H9 (cell line): ENCODE data around the gene GALNT17. TPM values are rescaled to one million over a fixed set of nuclear protein-coding genes. Genes with fewer than 3 reads are reported as not detected.

Source experiments
- DNase-seq: peaks from one replicate; pipeline ENCODE4 v3.0.0-alpha.2; 2017
- H2AFZ ChIP-seq: one replicate; pipeline ENCODE4 v1.6.1; 2013; ENCODE audit warnings: mild to moderate bottlenecking, low read length, control low read depth, moderate library complexity
- H2AK5ac ChIP-seq: 2 replicates; pipeline ENCODE4 v1.6.1; 2013; ENCODE audit warnings: low read length, control low read depth, mixed read lengths; ENCODE audit not compliant: insufficient read length
- H2BK120ac ChIP-seq: one replicate; pipeline ENCODE4 v1.6.1; 2013; ENCODE audit warnings: low read depth, mild to moderate bottlenecking, low read length, control low read depth, inconsistent platforms; ENCODE audit not compliant: poor library complexity, severe bottlenecking
- H2BK12ac ChIP-seq: 2 replicates; pipeline ENCODE4 v1.6.1; 2013; ENCODE audit warnings: low read length, control low read depth, mixed read lengths, low read depth; ENCODE audit not compliant: insufficient read length
- H2BK15ac ChIP-seq: 2 replicates; pipeline ENCODE4 v1.6.1; 2013; ENCODE audit warnings: low read depth, low read length, control low read depth
- H2BK20ac ChIP-seq: one replicate; pipeline ENCODE4 v1.6.1; 2013; ENCODE audit warnings: low read depth, mild to moderate bottlenecking, low read length, control low read depth, inconsistent platforms; ENCODE audit not compliant: poor library complexity, severe bottlenecking
- H2BK5ac ChIP-seq: 2 replicates; pipeline ENCODE4 v1.6.1; 2013; ENCODE audit warnings: low read length, control low read depth, mixed read lengths; ENCODE audit not compliant: insufficient read length
- H3K14ac ChIP-seq: 2 replicates; pipeline ENCODE4 v1.6.1; 2013; ENCODE audit warnings: low read length, control low read depth; ENCODE audit not compliant: insufficient read depth
- H3K18ac ChIP-seq: 2 replicates; pipeline ENCODE4 v1.6.1; 2013; ENCODE audit warnings: low read depth, mild to moderate bottlenecking, mixed read lengths, low read length, control low read depth; ENCODE audit not compliant: insufficient read length
- H3K23ac ChIP-seq: 2 replicates; pipeline ENCODE4 v1.6.1; 2013; ENCODE audit warnings: low read length, control low read depth, mixed read lengths, low read depth; ENCODE audit not compliant: insufficient read length
- H3K23me2 ChIP-seq: 2 replicates; pipeline ENCODE4 v1.6.1; 2013; ENCODE audit warnings: low read depth, mild to moderate bottlenecking, mixed read lengths, low read length, control low read depth; ENCODE audit not compliant: insufficient read length, poor library complexity, severe bottlenecking
- H3K27ac ChIP-seq: 2 replicates; pipeline ENCODE4 v1.5.1; 2013; ENCODE audit warnings: low read length, control low read depth, mixed read lengths, low read depth; ENCODE audit not compliant: insufficient read length
- H3K27me3 ChIP-seq: 2 replicates; pipeline ENCODE4 v1.6.1; 2013; ENCODE audit warnings: low read length, control low read depth, inconsistent platforms; ENCODE audit not compliant: insufficient read depth
- H3K4ac ChIP-seq: 2 replicates; pipeline ENCODE4 v1.6.1; 2013; ENCODE audit warnings: low read depth, mild to moderate bottlenecking, control low read depth, inconsistent platforms, low read length, moderate library complexity
- H3K4me1 ChIP-seq: 2 replicates; pipeline ENCODE4 v1.6.1; 2013; ENCODE audit warnings: low read length, control low read depth, inconsistent platforms; ENCODE audit not compliant: insufficient read depth
- H3K4me2 ChIP-seq: 2 replicates; pipeline ENCODE4 v1.6.1; 2013; ENCODE audit warnings: low read length, control low read depth, mixed read lengths; ENCODE audit not compliant: insufficient read length, insufficient read depth
- H3K56ac ChIP-seq: 2 replicates; pipeline ENCODE4 v1.6.1; 2013; ENCODE audit warnings: low read depth, mild to moderate bottlenecking, mixed read lengths, low read length, control low read depth; ENCODE audit not compliant: insufficient read length
- H3K79me1 ChIP-seq: 2 replicates; pipeline ENCODE4 v1.6.1; 2013; ENCODE audit warnings: low read depth, mild to moderate bottlenecking, moderate library complexity, low read length, control low read depth, inconsistent platforms; ENCODE audit not compliant: insufficient read depth, poor library complexity, severe bottlenecking
- H3K79me2 ChIP-seq: 2 replicates; pipeline ENCODE4 v1.6.1; 2013; ENCODE audit warnings: low read length, control low read depth, inconsistent platforms; ENCODE audit not compliant: insufficient read depth
- H3K9ac ChIP-seq: 2 replicates; pipeline ENCODE4 v1.6.1; 2013; ENCODE audit warnings: low read length, control low read depth, mixed read lengths; ENCODE audit not compliant: insufficient read length; ENCODE audit errors: extremely low read depth
- H3K9me3 ChIP-seq: one replicate; pipeline ENCODE4 v1.6.1; 2013; ENCODE audit warnings: low read depth, low read length, inconsistent platforms; ENCODE audit not compliant: control insufficient read depth
- H3T11ph ChIP-seq: one replicate; pipeline ENCODE4 v1.6.1; 2013; ENCODE audit warnings: mild to moderate bottlenecking, low read length, control low read depth, inconsistent platforms
- H4K20me1 ChIP-seq: one replicate; pipeline ENCODE4 v1.6.1; 2013; ENCODE audit not compliant: control insufficient read depth, insufficient read length, insufficient read depth
- H4K5ac ChIP-seq: 2 replicates; pipeline ENCODE4 v1.6.1; 2013; ENCODE audit warnings: low read depth, mild to moderate bottlenecking, mixed read lengths, low read length, control low read depth; ENCODE audit not compliant: insufficient read length
- H4K8ac ChIP-seq: replicated peaks from 2 replicates; pipeline ENCODE4 v1.6.1; 2013; ENCODE audit warnings: low read length, control low read depth, mixed read lengths, low read depth; ENCODE audit not compliant: insufficient read length
- H4K91ac ChIP-seq: 2 replicates; pipeline ENCODE4 v1.6.1; 2013; ENCODE audit warnings: low read depth, mild to moderate bottlenecking, moderate library complexity, mixed read lengths, low read length, control low read depth; ENCODE audit not compliant: insufficient read length
- H3K27ac Mint-ChIP-seq, 3 experiments: 2 replicates in 2 of 3; 3 replicates in 1 of 3; pipeline ENCODE4 v1.8.0; 2020 to 2021; ENCODE audit warnings: mixed read lengths in 3 of 3, mild to moderate bottlenecking in 1 of 3, moderate library complexity in 1 of 3
- H3K27me3 Mint-ChIP-seq: 2 replicates; pipeline ENCODE4 v1.8.0; 2021; ENCODE audit warnings: low read depth, mild to moderate bottlenecking, moderate library complexity, mixed read lengths
- H3K36me3 Mint-ChIP-seq, 3 experiments: 2 replicates in 2 of 3; 3 replicates in 1 of 3; pipeline ENCODE4 v1.8.0; 2020 to 2021; ENCODE audit warnings: low read depth in 3 of 3, mixed read lengths in 3 of 3; ENCODE audit not compliant: insufficient read depth in 1 of 3
- H3K4me1 Mint-ChIP-seq, 2 experiments: 2 replicates each; pipeline ENCODE4 v1.8.0; 2020; ENCODE audit warnings: mixed read lengths in 2 of 2
- H3K4me3 Mint-ChIP-seq, 2 experiments: 2 replicates in 1 of 2; 3 replicates in 1 of 2; pipeline ENCODE4 v1.8.0; 2020 to 2021; ENCODE audit warnings: mild to moderate bottlenecking in 2 of 2, mixed read lengths in 2 of 2, moderate library complexity in 1 of 2
- H3K9me3 Mint-ChIP-seq, 2 experiments: 2 replicates in 1 of 2; 3 replicates in 1 of 2; pipeline ENCODE4 v1.8.0; 2020; ENCODE audit warnings: mild to moderate bottlenecking in 2 of 2, mixed read lengths in 2 of 2, moderate library complexity in 1 of 2
- CTCF ChIP-seq: fragments of 200-600 bp; sonication (generic); conservative IDR thresholded peaks from 3 replicates; pipeline ENCODE4 v1.8.0; 2021; ENCODE audit warnings: antibody characterized with exemption, mild to moderate bottlenecking
- total RNA-seq: library from RNA; stranded (reverse); gene quantifications from 2 replicates; pipeline ENCODE4 v1.2.1, GENCODE V29; 2021

GALNT17 gene
- total RNA-seq, 1 experiment from 2014 or later: 43.2 TPM

GRCh38 chr7:71343039-71343438 is 211.1 kb downstream of the GALNT17 start:
- peaks cover 14% of the 10 kb centered on the region for H3K79me2 ChIP-seq
- no peak overlapping the region for H4K91ac ChIP-seq
- H3K27ac ChIP-seq: no peak overlapping the region
- H3K4ac ChIP-seq: no peak overlapping the region
- no peak overlapping the region for H4K8ac ChIP-seq
- H2BK12ac ChIP-seq: no peak overlapping the region
- H2BK20ac ChIP-seq: no peak overlapping the region
- H4K5ac ChIP-seq: no peak overlapping the region
- no peak overlapping the region for H2AK5ac ChIP-seq
- no peak overlapping the region for H2BK15ac ChIP-seq
- H3K27ac Mint-ChIP-seq: peak overlapping the region in 1 of 3 experiments; percentile 44; a peak in 1 of 7 replicates
- no peaks in the 10 kb centered on the region; the same call in 1 of the 2 replicates for H3K4me1 ChIP-seq
- peaks cover 30 to 50% (median 31%) of the 10 kb centered on the region in 3 experiments for H3K36me3 Mint-ChIP-seq
- no peak overlapping the region for H3K4me3 Mint-ChIP-seq
- DNase-seq: no peak
- peaks cover 39 to 46% of the 10 kb centered on the region in 2 experiments for H3K4me1 Mint-ChIP-seq
- no peaks in the 10 kb centered on the region for H3K27me3 ChIP-seq
- H3T11ph ChIP-seq: no peak overlapping the region
- no peak overlapping the region for H2BK120ac ChIP-seq
- no peaks in the 10 kb centered on the region for H4K20me1 ChIP-seq
- H3K23me2 ChIP-seq: no peaks in the 10 kb centered on the region
- no peak overlapping the region for H3K18ac ChIP-seq
- TF ChIP-seq CTCF: no peak
- H2AFZ ChIP-seq: no peak overlapping the region
- no peak overlapping the region for H3K4me2 ChIP-seq
- no peak overlapping the region for H3K23ac ChIP-seq
- H3K27me3 Mint-ChIP-seq: no peaks in the 10 kb centered on the region
- no peaks in the 10 kb centered on the region for H3K9me3 ChIP-seq
- H3K14ac ChIP-seq: no peak overlapping the region
- H3K9ac ChIP-seq: no peak overlapping the region
- H2BK5ac ChIP-seq: no peak overlapping the region
- H3K9me3 Mint-ChIP-seq: peaks cover 17% of the 10 kb centered on the region in 2 experiments
- H3K56ac ChIP-seq: no peak overlapping the region
- peaks cover 12% of the 10 kb centered on the region for H3K79me1 ChIP-seq
